ENCODE measurements around the gene SLC23A3.

- TF ChIP-seq TAF1 (IDR thresholded peaks at IDR 0.05; ENCODE audit: borderline replicate concordance, insufficient read depth, low read length) (no peak), POLR2AphosphoS5 (IDR thresholded peaks at IDR 0.05; ENCODE audit: low read depth, low read length) (peak; percentile 66; the same call in 1 of the 2 replicates)
- TF ChIP-seq, protein P1, sequence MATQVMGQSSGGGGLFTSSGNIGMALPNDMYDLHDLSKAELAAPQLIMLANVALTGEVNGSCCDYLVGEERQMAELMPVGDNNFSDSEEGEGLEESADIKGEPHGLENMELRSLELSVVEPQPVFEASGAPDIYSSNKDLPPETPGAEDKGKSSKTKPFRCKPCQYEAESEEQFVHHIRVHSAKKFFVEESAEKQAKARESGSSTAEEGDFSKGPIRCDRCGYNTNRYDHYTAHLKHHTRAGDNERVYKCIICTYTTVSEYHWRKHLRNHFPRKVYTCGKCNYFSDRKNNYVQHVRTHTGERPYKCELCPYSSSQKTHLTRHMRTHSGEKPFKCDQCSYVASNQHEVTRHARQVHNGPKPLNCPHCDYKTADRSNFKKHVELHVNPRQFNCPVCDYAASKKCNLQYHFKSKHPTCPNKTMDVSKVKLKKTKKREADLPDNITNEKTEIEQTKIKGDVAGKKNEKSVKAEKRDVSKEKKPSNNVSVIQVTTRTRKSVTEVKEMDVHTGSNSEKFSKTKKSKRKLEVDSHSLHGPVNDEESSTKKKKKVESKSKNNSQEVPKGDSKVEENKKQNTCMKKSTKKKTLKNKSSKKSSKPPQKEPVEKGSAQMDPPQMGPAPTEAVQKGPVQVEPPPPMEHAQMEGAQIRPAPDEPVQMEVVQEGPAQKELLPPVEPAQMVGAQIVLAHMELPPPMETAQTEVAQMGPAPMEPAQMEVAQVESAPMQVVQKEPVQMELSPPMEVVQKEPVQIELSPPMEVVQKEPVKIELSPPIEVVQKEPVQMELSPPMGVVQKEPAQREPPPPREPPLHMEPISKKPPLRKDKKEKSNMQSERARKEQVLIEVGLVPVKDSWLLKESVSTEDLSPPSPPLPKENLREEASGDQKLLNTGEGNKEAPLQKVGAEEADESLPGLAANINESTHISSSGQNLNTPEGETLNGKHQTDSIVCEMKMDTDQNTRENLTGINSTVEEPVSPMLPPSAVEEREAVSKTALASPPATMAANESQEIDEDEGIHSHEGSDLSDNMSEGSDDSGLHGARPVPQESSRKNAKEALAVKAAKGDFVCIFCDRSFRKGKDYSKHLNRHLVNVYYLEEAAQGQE (IDR thresholded peaks at IDR 0.05; ENCODE audit: insufficient read depth in 1 of 2, low read depth in 2 of 2, low read length in 2 of 2) = no peak
Observed at GRCh38 chr2:219176818-219177551, 7.2 kb upstream of the SLC23A3 start, which contains the start of gene CNPPD1.

Data from PFSK-1 (cell line).